NT2/D1 (cell line): ENCODE data around the gene SLC16A1.

Experiments used
- YY1 ChIP-seq: IDR thresholded peaks from 2 replicates; pipeline ENCODE4 v1.6.1; 2011; ENCODE audit not compliant: insufficient read length, insufficient read depth
- ZNF274 ChIP-seq: IDR thresholded peaks from 2 replicates; pipeline ENCODE4 v1.6.1; 2011; ENCODE audit warnings: mild to moderate bottlenecking, low read depth, low read length

GRCh38 chr1:112954945-112955772 is 837 bp downstream of the SLC16A1 start:
- TF ChIP-seq ZNF274 = no peak
- no peak for TF ChIP-seq YY1
